SW480 (cell line): ENCODE results near the gene SPART.
"Not testable (repeated sequence)": the region's sequence is repeated elsewhere in the genome, so short reads cannot be mapped to it uniquely, and the experiment has no call there.

Source experiments
- DNase-seq: peaks from one replicate; pipeline ENCODE4 v3.0.0-alpha.2; 2016; ENCODE audit warnings: low spot score

Gene SPART

DNA sequence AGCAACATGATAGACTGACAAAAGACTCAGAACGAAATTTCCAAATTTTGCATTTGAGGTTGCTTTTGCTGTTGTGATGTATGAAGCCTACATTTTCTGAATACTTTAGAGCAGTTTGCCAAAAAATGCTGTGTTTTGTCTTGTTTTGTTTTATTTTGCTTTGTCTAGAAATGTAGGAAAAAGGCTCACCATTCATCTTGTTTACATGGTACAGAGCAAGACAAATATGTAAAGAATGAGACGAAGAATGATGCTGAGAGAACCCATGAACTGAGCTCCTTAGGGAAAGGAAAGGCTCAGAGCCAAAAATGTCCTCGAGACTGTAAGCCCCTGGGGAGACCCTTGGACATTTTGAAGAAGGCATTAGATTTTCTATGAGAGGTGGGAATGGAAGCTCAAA is 6.8 kb upstream of the SPART start:
- no peak for DNase-seq

DNA sequence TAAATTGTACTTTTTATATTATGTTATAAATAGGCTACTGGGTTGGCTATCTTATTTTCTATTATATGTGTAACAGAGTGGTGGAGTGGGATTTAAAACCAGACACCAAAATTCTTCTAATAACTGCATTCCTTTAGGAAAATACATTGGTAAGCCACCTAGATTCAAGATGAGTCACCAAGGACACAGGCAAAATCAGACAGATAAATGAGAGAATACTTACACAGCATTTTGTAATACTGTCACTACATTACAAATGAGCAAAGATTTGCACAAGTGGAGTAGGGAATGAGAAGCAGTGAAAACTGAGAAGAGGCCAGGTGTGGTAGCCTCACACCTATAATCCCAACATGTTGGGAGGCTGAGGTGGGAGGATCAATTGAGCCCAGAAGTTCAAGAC is 6.2 kb upstream of the SPART start:
- no peak for DNase-seq

DNA sequence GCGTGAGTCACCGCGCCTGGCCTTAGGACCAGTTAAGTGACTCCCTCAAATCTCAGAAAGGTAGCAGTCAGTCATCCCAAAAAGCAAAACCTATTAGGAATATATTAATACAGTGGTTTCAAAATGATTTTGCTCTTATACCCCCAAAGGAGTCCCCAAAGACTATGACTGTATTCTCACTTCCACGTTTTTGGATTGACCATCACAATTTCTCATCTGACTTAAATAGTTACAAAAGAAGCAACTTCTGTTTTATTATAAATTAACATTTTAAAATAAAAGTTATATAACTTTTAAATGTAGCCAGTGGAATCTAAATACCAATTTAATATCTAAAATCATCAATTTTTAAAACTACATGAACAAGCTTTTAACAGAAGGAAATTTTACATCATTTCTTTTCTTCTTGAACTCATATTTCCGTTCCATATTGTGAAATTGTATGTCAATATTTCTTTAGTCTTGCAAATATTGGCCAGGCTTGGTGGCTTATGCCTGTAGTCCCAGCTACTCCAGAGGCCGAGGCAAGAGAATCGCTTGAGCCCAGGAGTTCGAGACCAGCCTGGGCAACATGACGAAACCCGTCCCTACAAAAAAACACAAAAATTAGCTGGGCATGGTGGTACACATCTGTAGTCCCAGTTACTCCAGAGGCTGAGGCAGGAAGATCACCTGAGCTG is 1.5 kb upstream of the SPART start:
- no peak for DNase-seq

DNA sequence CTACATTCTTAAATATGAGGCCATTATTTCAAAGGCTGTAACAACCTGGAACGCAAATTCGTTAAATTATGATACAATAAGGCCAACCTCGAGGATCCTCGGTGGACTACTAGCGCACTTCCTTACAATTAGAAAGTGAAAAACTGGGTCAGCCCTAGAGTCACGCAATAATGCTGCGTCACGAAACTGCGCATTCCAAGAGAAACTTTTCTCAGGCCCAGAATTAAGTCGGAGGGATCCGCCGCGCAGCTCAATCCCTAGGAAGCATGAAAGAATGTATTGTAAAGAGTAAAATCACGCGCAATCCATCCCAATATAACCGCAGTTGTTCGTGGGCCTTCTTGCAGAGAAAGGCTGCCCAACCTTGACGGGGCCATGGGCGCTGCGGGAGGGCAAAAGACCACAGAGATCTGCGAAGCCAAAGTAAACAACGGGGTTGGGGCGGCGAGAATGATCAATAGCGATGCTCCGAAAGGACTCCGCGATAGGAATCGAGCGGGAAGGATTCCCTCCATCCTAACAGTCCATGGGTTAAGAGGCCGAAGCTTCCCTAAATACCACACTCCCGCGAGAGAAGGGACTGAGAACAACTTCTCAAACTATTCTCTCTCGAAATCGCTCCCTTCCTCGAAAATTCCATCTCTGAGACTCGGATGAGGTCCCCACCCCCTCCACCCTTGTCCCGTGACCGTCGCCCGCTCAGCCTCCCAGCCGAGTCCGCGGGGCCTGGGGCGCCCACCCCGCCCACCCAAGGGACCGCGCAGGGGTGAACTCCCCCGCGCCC is 564 bp downstream of the SPART start:
- no peak for DNase-seq

DNA sequence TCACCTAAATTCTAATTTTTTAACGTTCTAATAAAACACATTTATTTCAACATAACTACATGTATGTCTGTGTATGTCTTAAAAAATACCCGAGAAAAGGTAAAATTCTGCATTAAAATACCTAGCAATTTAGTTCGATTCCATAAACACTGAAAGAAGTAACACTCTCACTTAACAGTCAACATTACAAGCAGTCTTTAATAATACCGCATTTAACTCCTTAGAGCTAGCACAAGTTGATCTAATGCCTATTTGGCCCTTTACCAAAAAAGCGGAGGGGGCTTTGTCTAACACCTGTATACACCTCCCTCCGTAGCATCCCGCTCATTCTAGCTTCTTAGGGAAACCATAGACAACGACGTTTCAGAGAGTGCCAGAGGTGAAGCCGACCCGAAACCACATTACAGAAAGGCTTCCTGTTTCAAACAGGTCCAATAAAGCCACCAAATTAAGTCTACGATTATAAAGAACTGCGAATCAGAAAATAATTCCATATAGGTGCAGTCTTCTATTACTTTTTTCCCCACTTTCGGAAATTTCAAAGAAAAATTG is 1.2 kb downstream of the SPART start:
- no peak for DNase-seq

DNA sequence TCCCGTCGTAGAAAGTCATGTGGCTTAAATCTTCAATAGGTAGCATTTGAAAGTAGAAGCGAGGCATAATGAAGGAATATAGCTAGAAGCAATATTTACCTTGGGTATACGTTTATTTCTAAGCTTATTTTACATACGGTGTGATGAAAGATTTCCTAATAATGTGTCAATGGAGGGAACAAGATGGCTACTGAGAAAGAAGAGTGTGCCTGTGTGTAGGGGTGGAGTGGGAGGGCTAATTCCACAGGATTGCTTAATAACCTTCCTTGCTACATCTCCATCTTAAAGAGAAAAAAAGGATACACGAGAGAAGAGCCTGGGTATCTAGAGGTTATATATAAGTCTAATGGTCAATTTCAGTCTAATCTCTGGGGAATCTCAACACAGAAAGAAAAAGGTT is 2.0 kb downstream of the SPART start:
- DNase-seq: no peak

DNA sequence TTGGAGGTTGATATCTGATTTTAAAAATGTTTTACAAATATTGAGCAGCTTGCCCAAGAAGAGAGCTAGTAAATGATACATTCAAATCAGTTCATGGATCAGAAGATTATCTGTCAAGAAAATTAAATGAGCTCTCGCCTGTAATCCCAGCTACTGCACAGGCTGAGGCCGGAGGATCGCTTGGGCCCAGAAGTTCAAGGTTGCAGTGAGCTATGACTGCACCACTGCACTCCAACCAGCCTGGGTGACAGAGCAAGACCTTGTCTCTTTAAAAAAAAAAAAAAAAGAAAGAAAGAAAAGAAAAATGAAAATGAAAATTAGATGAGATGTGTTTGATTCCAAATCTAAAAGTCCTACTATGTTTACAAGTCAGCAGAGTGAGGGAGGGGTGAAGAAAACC is 2.4 kb downstream of the SPART start:
- no peak for DNase-seq

DNA sequence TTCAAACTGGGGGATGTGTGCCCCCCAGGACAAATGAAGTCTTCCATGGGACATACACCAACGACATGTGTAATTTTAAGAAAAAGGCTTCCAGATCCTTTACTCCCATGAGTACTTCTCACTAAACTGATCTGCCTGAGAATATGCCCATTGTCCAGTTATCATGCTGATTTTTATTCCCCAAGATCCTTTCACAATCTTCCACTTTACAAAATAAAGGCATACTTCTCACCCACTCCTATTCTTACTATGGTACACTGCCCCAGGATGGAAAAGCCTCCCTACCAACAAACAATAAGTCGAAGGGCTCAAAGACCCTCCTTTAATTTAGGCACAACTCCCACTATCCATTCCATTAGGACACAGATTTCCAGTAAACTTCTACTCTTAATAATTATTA is 3.5 kb downstream of the SPART start:
- DNase-seq: no peak

DNA sequence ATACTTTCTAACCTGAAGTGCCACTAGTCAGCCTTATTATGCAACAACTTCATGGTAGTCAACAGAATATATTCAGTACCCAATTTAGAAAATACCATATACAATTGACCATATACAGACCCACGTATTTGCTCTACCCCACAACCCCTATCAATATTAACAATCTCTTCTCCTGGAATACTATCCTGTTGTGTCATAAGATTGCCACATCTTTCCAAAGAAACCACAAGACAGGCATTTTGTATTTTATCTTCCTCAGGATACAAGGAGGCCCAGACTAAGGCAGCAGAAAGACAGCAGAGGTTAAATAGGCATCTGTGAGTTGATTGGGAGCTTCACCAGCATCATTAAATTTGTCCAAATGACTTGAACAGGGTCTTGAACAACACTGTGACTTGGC is 4.5 kb downstream of the SPART start:
- DNase-seq: no peak

DNA sequence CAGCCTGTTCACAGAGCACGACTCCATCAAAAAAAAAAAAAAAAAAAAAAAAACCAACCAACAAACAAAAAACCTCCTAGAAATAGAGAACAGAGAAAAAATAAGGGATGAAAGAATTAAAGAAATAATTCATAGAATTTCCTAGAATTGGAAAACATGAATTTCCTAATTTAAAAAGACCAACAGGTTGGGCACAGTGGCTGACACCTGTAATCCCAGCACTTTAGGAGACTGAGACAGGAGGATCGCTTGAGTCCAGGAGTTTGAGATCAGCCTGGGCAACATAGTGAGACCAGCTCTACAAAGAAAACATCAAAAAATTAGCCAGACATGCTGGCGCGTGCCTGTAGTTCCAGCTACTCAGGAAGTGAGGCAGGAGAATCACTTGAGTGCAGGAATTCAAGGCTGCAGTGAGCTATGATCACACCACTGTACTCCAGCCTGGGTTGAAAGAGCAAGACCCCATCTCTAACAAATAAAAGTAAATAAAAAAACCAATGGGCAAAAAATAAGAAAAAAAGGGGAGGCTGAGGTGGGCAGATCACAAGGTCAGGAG is 6.5 kb downstream of the SPART start:
- no peak for DNase-seq

DNA sequence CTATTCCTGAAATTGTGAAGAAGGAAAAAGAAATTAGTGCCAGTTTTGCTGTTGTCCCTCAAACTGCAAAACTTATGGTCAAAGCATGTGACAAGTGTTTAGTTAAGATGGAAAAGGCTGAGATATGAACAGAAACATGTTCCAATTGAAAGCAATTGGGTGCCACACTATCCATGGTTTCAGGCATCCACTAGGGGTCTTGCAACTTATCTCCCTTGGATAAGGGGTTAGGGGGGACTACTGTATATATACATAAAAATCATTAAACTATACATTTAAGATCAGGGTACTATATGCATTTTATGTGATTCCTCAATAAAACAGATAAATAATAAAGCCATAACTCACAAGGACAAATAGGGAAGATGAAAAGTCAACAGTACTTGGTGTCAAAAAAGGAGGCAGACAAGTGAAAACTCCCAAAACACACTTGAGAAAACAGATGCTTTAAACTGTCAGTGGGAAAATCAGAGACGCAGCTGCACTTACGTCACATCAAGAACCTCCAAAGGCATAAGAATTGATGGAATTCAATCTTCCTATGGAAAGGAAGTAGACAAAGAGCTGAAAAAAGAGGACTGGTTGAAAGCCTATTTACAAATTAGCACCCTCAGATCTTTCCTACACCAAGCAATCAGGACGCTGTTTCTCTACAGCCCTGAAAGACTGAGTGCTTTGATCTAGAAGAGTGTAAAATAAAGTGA is 8.1 kb downstream of the SPART start:
- DNase-seq: no peak

DNA sequence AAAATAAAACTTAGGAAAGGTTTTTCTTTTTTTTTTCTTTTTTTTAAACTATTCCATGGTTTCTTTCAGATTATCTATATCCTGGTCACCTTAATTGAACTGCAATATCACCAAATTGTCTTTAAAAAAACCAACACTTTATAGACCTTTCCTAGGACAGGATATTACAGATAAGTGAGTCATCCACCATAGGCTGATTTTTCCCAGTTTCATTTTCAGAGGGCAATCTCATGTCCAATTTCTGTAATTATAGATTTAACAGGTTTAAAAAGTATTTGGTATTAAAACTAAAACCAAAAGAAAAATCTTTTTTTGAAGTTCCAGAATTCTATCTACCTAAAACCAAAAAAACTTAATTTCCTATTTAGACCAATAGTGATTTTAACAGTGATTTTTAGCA is 13.2 kb downstream of the SPART start:
- no peak for DNase-seq

DNA sequence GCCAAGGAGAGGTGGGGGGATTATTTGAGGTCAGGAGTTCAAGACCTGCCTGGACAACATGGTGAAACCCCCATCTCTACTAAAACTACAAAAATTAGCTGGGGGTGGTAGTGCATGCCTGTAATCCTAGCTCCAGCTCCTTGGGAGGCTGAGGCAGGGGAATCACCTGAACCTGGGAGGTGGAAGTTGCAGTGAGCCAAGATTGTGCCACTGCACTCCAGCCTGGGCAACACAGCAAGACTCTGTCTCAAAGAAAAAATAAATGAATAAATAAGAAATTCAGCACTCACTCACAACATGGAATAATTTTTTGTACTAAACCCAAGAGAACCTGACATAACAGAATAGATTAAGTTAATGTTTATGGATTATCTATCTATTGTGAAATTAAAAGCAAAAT is 13.9 kb downstream of the SPART start:
- DNase-seq: not testable (repeated sequence)

DNA sequence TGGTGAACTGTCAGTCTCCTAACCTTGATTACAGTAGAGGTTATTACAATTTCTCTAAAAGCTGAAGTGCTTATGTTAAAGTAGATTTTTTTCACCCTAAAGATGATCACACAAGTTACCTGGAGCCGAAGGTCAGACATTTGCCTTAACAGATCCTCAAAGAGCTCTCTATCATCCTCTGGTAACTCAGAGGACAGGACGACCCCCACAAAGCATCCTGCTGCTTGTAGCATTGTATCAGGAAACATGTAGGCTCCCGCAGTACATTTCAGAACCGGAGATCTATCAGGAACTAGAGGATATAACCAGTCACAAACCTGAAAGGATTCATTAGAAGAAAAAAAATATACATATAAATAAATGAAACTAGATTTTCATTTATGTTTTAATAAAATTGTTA is 14.9 kb downstream of the SPART start:
- DNase-seq: no peak

DNA sequence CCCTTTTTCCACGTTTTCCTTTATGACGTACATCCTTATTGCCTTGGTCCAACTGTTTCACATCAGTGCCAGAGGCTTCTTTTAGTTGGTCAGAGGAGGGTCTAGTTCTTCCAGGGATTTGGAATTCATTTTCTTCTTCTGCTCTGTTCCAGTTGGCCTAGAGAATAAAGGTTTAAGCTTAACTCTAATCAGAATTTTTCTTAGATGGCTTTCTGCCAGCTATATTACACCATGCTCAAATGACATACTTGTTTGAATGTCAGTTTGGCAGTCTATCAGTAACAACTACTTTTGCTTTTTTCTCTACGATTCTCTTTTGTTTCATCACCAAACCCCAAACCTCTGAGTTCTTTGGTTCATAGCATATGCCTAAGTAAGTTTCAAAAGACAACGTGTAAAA is 16.8 kb downstream of the SPART start:
- no peak for DNase-seq

DNA sequence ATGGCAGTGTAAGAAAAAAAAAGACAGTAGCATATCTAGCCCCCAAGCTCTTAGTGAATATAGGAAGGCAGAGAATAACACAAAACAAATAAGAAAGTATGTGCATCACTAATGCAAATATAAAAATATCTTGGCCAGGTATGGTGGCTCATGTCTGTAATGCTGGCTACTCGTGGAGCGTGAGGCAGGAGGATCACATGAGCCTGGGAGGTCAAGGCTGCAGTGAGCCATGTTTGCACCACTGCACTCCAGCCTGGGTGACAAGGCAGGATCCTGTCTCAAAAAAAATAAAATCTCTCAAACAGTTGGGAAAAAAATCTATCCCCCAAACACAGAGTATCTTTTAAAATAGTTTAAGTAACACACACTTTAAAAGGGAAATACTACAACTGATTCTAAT is 17.4 kb downstream of the SPART start:
- no peak for DNase-seq

DNA sequence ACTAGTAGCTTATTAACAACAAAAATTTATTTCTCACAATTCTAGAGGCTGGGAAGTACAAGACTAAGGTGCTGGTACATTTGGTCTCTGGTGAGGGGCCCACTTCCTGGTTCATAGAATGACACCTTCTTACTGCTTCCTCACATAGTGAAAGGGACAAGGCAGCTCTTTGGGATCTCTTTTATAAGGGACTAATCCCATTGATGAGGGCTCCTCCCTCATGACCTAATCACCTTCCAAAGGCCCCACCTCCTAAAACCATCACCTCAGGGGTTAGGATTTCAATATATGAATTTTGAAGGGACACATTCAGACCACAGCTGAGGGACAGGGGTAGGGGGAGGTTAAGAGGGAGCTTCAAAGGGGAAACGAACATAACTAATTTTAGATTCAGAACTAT is 20.3 kb downstream of the SPART start:
- no peak for DNase-seq

DNA sequence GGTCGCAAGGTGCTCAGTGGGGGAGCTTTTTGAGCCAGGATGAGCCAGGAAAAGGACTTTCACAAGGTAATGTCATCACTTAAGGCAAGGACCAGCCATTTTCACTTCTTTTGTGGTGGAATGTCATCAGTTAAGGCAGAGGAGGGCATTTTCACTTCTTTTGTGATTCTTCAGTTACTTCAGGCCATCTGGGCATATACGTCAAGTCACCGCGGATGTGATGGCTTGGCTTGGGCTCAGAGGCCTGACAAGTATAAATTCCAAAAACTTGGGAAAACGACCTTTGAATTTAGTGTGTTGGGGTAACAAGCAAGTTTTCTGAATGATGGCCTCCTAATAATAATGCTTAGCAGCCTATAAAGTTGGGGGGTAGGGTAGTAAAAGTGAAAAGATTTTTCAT is 21.3 kb downstream of the SPART start:
- not testable (repeated sequence) for DNase-seq

DNA sequence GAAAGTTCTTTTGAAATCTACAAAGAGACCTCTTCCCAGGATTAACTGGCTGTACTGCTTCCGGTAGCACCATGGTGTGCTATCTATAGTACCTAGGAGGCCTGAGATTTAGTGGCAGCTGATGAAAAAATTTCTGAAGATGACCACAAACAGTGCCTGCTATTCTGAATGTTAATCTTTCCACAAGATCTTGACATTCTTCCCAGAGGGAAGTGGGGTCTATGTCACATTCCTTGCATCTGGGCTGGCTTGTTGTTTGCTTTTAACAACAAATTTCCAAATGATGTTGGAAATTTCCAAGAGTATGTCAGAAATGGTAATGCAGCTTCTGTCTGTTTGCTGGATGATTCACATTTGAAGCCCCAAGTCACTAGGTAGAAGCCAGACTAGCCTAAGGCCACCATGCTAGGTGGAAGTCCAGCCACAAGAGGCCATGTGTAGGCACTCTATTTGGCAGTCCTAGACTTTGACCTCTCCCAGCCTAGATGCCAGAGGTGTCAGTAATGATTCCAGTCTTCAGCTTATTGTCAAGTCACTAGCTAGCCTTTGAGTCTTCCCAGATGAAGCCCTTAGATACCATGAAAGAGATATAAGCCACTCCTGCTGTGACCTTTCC is 22.1 kb downstream of the SPART start:
- no peak for DNase-seq

DNA sequence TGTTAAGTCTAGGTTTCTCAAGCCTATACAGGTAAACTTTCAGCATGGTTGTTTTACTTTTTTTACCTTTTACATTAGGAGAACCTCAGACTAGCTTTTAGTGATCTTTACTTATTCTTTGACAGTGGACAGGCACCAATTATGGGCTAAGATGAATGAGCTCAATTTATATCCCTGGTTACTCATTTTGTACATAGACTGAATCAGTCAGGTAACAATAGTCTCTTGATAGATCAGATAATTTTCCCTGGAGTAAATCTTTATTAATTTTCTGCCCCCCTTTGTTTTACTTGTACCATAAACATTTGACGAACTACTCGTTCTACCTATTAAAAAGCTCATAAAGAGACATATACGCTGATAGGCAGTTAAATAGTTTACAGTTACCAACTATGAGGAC is 22.8 kb downstream of the SPART start:
- no peak for DNase-seq

DNA sequence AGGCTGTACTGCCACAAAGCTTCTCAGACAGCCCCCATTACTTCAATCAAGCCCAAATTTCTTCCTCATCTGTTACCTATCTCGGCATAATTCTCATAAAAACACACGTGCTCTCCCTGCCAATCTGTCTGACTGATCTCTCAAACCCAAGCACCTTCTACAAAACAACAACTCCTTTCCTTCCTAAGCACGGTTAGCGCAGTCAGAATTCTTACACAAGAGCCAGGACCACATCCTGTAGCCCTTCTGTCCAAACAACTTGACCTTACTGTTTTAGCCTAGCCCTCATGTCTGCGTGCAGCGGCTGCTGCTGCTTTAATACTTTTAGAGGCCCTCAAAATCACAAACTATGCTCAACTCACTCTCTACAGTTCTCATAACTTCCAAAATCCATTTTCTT is 26.4 kb downstream of the SPART start:
- DNase-seq: not testable (repeated sequence)
